GM18861 (cell line): ENCODE results near the gene CAMK1G.

ENCODE experiments used
- ATAC-seq: cut with Tn5 transposase; IDR thresholded peaks from one replicate; pipeline ENCODE4 v1.9.1; 2021; ENCODE audit not compliant: unreplicated experiment

The CAMK1G gene

GRCh38 chr1:209583408-209583807 is at the start of gene CAMK1G:
TSS of gene CAMK1G (plus strand) at chr1:209583714. CDS start at chr1:209594984, 11,270 bp downstream.
- ATAC-seq = no peak

- no peak for ATAC-seq
Observed at GRCh38 chr1:209534496-209535250, 48.8 kb upstream of the CAMK1G start.

GRCh38 chr1:209536843-209537242 is 46.7 kb upstream of the CAMK1G start:
- no peak for ATAC-seq

- ATAC-seq = no peak
Observed at GRCh38 chr1:209537336-209538114, 46.0 kb upstream of the CAMK1G start.

- ATAC-seq = no peak
Observed at GRCh38 chr1:209539576-209539975, 43.9 kb upstream of the CAMK1G start.

- ATAC-seq = no peak
Observed at GRCh38 chr1:209542585-209542984, 40.9 kb upstream of the CAMK1G start.

GRCh38 chr1:209544098-209544497 is 39.4 kb upstream of the CAMK1G start:
- ATAC-seq = no peak

- ATAC-seq = no peak
Observed at GRCh38 chr1:209545423-209545822, 38.1 kb upstream of the CAMK1G start.

- ATAC-seq = no peak
Observed at GRCh38 chr1:209546390-209547085, 37.0 kb upstream of the CAMK1G start.

- ATAC-seq = no peak
Observed at GRCh38 chr1:209547626-209548025, 35.9 kb upstream of the CAMK1G start.

- no peak for ATAC-seq
Observed at GRCh38 chr1:209549443-209550205, 33.9 kb upstream of the CAMK1G start.

- ATAC-seq = no peak
Observed at GRCh38 chr1:209550519-209550918, 33.0 kb upstream of the CAMK1G start.

GRCh38 chr1:209552406-209553264 is 30.9 kb upstream of the CAMK1G start:
- no peak for ATAC-seq

GRCh38 chr1:209554761-209555611 is 28.5 kb upstream of the CAMK1G start:
- ATAC-seq = no peak

- no peak for ATAC-seq
Observed at GRCh38 chr1:209556162-209556690, 27.3 kb upstream of the CAMK1G start.

GRCh38 chr1:209557221-209557620 is 26.3 kb upstream of the CAMK1G start:
- ATAC-seq = no peak

GRCh38 chr1:209560529-209560928 is 23.0 kb upstream of the CAMK1G start:
- no peak for ATAC-seq

- no peak for ATAC-seq
Observed at GRCh38 chr1:209560952-209561351, 22.6 kb upstream of the CAMK1G start.

- ATAC-seq = no peak
Observed at GRCh38 chr1:209561532-209561931, 22.0 kb upstream of the CAMK1G start.
